NB4 (cell line): ENCODE results near the gene THSD4.

Experiments
- POLR2A ChIP-seq: IDR thresholded peaks from 2 replicates; pipeline ENCODE4 v1.6.1; 2011; ENCODE audit warnings: mild to moderate bottlenecking; ENCODE audit not compliant: insufficient read length; ENCODE audit errors: extremely low read depth
- TF ChIP-seq, protein P1 (sequence below): IDR thresholded peaks from one replicate; pipeline ENCODE4 v1.5.1; 2012; ENCODE audit warnings: low read depth, low read length
- TF ChIP-seq, protein P2 (sequence below): IDR thresholded peaks from 2 replicates; pipeline ENCODE4 v1.6.1; 2011; ENCODE audit warnings: low read depth, low read length

- TF ChIP-seq, protein P1, sequence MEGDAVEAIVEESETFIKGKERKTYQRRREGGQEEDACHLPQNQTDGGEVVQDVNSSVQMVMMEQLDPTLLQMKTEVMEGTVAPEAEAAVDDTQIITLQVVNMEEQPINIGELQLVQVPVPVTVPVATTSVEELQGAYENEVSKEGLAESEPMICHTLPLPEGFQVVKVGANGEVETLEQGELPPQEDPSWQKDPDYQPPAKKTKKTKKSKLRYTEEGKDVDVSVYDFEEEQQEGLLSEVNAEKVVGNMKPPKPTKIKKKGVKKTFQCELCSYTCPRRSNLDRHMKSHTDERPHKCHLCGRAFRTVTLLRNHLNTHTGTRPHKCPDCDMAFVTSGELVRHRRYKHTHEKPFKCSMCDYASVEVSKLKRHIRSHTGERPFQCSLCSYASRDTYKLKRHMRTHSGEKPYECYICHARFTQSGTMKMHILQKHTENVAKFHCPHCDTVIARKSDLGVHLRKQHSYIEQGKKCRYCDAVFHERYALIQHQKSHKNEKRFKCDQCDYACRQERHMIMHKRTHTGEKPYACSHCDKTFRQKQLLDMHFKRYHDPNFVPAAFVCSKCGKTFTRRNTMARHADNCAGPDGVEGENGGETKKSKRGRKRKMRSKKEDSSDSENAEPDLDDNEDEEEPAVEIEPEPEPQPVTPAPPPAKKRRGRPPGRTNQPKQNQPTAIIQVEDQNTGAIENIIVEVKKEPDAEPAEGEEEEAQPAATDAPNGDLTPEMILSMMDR: no peak
- TF ChIP-seq, protein P2, sequence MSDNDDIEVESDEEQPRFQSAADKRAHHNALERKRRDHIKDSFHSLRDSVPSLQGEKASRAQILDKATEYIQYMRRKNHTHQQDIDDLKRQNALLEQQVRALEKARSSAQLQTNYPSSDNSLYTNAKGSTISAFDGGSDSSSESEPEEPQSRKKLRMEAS: no peak
- TF ChIP-seq POLR2A: no peak
Measured at GRCh38 chr15:71747128-71748083, 632.1 kb downstream of the THSD4 start.
